AG09319 (cell line): ENCODE results near the gene TRAPPC11.

ENCODE experiments used
- DNase-seq: peaks from one replicate; pipeline ENCODE4 v3.0.0-alpha.2; 2010; ENCODE audit warnings: low read depth; ENCODE audit errors: extremely low read depth
- CTCF ChIP-seq: IDR thresholded peaks from 2 replicates; pipeline ENCODE4 v1.5.1; 2011; ENCODE audit warnings: low read depth, mild to moderate bottlenecking, inconsistent platforms, low read length, moderate library complexity

Gene TRAPPC11

GRCh38 chr4:183729069-183729406, 69.9 kb downstream of the TRAPPC11 start:
- no peak for TF ChIP-seq CTCF
- no peak for DNase-seq

GRCh38 chr4:183729430-183730328, 70.6 kb downstream of the TRAPPC11 start:
- DNase-seq: no peak
- no peak for TF ChIP-seq CTCF

GRCh38 chr4:183732296-183732695, 73.2 kb downstream of the TRAPPC11 start:
- no peak for TF ChIP-seq CTCF
- no peak for DNase-seq

GRCh38 chr4:183733181-183733580, 74.1 kb downstream of the TRAPPC11 start:
- TF ChIP-seq CTCF: no peak
- DNase-seq: no peak

- TF ChIP-seq CTCF: no peak
- DNase-seq: no peak
Observed at GRCh38 chr4:183738081-183738673, 79.1 kb downstream of the TRAPPC11 start.

- no peak for TF ChIP-seq CTCF
Observed at GRCh38 chr4:183738961-183739360, 79.9 kb downstream of the TRAPPC11 start.

GRCh38 chr4:183746305-183747229, 87.5 kb downstream of the TRAPPC11 start:
- DNase-seq: no peak
- no peak for TF ChIP-seq CTCF

More at GRCh38 chr4:183738961-183739360, 79.9 kb downstream of the TRAPPC11 start:
- DNase-seq: no peak
